HG03342 (cell line): ENCODE data around the gene MCHR1.
"Not testable (repeated sequence)": the region's sequence is repeated elsewhere in the genome, so short reads cannot be mapped to it uniquely, and the experiment has no call there.

Experiments used
- ATAC-seq: cut with Tn5 transposase; IDR thresholded peaks from one replicate; pipeline ENCODE4 v1.9.1; 2021; ENCODE audit warnings: mild to moderate bottlenecking, moderate library complexity; ENCODE audit not compliant: unreplicated experiment

The MCHR1 gene

GRCh38 chr22:40684728-40685127 is 5.4 kb downstream of the MCHR1 start:
- ATAC-seq = no peak

DNA sequence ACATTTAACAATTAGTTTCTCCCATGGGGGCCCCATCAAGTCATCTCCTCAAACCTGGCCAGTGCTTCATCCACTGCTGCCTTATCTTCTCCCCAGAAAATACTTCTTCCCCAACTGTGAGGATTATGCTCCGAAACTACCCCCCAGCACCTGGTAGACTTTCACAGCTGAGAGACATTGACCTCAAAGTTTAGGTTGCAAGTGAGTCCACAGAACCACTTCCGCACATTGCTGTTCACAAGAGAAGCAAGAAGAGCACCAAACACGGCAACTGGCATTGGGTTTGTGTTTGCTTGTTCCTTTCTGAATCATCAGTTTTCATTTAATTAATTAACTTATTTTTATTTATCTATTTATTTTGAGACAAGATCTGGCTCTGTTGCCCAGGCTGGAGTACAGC is 6.1 kb downstream of the MCHR1 start:
- ATAC-seq = no peak

- no peak for ATAC-seq
These were observed 8.4 kb downstream of the MCHR1 start for GRCh38 chr22:40687706-40688105.

DNA sequence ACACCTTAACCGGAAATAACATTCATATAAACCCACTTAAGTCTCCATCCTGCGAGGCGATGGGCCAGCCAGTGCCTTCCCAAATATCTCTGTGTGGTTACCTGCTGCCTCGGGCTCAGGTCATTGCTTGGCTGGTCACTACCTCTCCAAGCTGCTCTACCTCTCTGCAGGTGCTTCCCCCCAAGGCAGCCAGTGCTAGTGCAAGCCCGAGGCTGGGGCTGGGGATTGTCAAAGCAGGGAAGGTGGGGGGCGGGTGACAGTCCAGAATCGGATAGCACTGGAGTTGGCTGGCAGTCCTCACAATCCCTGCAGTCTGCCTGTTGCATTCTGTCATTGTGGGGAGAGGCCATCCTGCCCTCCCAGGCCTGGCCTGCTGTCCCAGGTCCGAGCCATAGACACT is 11.1 kb downstream of the MCHR1 start:
- ATAC-seq = no peak

- ATAC-seq = no peak
These were observed 12.2 kb downstream of the MCHR1 start for GRCh38 chr22:40691532-40691931.

DNA sequence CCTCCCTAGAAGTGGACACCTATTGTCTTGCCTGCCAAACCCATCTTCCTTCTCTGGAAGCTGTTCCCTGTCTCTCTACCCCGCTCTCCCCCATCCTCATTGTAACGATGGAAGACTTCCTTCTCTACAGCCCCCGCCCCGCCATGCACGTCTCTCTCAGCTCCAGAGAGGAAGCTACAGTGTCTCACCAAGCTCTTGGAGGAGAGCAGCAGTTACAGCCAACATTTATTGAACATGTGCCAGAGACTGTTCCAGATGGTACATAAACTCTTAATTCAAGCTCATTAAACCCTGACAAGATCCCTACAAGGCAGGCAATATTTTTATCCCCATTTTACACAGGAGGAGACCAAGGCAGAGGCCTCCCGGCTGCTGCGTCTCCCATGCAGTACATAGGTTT is 15.1 kb downstream of the MCHR1 start:
- no peak for ATAC-seq

DNA sequence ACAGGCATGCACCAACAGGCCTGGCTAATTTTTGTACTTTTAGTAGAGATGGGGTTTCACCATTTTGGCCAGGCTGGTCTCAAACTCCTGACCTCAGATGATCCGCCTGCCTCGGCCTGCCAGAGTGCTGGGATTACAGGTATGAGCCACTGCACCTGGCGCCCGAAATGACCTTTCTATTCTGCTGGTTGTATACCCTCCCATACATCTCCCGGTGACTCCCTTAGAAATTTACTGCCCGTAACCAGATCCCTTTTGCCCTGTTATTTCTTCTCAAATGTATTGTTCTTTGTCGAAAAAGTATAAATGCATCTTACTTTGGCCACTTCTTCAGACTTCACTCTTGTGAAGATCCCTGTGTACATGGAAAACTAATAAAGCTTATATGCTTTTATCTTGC is 22.0 kb downstream of the MCHR1 start:
- ATAC-seq = no peak

- no peak for ATAC-seq
These were observed 23.9 kb downstream of the MCHR1 start for GRCh38 chr22:40703174-40703573.

DNA sequence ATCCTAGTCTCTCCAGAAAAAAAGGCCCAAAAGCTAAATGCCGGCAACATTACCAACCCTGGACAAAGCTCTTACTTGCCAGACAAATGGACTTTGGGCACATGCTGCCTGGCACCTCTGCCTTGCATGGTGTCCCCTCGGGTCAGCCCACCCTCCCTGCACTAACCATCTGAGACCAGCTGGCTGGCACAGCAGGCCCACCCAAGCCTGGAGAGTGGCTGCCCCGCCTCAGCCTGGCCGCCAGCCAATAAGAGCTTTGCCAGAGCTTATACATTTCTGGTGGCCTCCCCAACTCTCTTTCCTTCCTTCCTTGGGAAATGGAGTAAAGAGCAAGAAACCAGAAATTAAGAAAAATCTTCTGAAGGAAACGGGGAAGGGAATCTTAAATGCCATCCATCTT is 24.5 kb downstream of the MCHR1 start:
- no peak for ATAC-seq

- ATAC-seq = no peak
These were observed 26.8 kb downstream of the MCHR1 start for GRCh38 chr22:40705918-40706682.

DNA sequence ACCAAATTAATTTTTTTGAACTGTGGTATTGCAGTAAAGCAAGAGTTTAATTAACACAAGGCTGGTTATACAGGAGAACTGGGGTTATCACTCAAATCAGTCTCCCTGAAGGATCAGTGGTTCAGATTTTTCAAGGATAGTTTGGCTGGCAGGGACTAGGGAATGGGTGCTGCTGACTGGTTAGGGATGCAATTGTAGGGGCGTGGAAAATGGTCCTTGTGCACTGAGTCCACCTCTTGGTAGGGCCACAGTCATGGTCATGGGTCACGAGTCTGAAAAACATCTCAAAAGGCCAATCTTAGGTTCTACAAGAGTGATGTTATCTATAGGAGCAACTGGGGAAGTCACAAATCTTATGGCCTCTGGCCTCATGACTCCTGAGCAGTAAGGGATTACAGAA is 27.9 kb downstream of the MCHR1 start:
- no peak for ATAC-seq

GRCh38 chr22:40708177-40708576 is 28.9 kb downstream of the MCHR1 start:
- no peak for ATAC-seq

DNA sequence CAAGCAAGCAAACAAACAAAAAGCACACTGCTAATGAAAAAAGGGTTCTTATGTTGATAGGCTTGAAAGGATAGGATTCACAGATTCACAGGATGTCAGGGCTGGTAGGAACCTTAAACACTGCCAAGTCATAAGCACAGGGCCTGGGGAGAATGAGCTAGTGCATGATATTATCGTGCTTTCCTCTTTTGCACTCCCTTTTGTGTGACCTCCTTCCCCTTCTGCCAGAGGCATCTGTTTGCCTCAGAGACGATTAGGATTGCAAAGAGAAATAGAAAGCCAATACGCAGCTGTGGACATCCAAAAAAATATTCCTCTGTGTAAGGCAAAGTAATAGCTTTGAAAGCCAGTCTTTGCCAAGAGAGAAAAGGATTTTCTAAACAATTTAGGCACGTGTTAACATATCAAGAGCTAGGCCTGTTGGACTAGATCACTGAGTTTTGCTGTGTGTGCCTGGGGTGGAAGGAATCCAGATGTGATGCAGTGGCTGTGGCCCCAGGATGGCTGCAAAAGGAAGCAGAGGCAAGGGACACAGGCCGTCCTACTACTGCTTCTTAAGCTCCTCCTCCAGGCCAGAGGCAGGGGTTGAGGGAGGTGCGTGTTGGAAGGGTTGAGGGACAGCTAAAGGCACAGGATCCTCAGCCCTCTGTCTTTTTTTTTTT is 30.6 kb downstream of the MCHR1 start:
- ATAC-seq = no peak

DNA sequence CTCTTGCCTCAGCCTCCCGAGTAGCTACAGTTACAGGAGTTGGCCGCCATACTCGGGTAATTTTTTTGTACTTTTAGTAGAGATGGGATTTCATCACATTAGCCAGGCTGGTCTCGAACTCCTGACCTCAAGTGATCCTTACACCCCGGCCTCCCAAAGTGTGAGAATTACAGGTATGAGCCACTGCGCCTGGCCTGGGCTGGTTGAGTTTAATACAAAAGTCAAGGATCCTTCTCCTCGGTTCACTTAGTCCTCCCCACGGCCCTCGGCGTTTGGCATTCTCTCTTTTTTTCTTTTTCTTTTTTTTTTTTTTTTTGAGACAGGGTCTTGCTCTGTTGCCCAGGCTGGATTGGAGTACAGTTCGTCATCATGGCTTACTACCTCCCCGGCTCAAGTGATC is 33.0 kb downstream of the MCHR1 start:
- no peak for ATAC-seq

DNA sequence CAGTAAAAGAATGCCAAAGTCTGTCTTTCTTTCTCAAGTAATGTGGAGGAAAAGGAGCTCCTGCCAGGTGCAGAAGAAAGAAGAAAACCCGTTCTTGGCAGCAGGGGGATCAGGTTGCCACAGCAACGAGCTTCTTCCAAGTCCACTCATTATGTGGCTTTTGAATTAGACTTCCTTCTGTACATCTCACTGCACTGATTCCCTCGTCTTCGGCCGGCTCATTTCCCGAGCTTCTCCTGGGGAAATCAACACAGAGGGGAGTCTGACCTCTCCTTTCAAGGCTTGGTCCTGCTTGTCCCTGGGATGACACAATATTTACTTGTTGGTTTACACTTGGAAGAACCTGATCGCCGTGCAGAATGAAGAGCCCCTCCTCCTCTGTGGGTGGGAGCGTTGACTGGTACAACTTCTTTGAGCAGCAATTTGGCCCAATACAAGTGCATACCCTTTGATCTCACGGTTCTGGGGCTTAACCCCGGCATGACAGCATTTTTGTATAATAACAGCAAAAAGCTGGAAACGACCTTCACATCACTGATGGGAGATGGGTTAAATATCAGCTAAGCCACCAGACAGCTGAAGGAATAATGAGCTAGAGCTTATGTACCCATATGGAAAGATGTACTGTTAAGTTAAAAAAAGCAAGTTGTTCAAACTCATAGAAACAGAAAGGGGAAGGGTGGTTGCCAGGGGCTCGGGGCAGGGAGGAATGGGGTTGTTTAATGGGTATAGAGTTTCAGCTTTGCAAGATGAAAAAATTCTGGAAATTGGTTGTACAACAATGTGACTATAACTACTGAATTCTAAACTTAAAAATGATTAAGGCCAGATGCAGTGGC is 35.4 kb downstream of the MCHR1 start:
- no peak for ATAC-seq

DNA sequence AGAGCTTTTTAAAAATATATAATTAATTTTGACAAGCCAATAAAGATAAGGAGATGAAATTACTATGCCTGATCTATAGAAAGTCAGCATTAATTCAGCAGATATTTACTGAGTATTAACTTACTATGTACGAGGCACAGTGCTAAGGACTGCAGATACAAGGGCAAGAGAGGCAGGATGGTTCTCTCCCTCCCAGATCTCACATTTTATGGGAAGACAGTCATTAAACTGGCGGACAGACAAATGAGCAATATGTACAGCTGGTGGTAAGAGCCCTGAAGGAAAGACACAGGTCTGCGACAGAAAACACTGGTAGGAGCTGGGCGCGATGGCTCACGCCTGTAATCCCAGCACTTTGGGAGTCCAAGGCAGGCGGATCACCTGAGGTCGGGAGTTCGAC is 36.8 kb downstream of the MCHR1 start:
- no peak for ATAC-seq

GRCh38 chr22:40717657-40718056 is 38.4 kb downstream of the MCHR1 start:
- ATAC-seq = not testable (repeated sequence)

- ATAC-seq = no peak
These were observed 39.2 kb downstream of the MCHR1 start for GRCh38 chr22:40718250-40719204.

GRCh38 chr22:40719599-40719998 is 40.3 kb downstream of the MCHR1 start:
- ATAC-seq = no peak

DNA sequence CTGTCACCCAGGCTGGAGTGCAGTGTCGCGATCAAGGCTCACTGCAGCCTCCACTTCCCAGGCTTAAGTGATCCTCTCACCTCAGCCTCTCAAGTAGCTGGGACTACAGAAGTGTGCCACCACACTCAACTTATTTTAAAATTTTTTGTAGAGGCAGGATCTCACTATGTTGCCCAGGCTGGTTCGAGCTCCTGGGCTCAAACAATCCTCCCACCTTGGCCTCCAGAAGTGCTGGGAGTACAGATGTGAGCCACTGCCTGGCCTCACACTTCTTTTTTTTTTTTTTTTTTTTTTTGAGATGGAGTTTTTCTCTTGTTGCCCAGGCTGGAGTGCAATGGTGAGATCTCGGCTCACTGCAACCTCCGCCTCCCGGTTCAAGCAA is 40.9 kb downstream of the MCHR1 start:
- not testable (repeated sequence) for ATAC-seq
